ENCODE results near the gene HHIPL1.

HHIPL1 gene

GRCh38 chr14:99716091-99716849 is 71.3 kb downstream of the HHIPL1 start:
- DNase-seq (ENCODE audit: low read depth): no peak

GRCh38 chr14:99716850-99717681 is 72.1 kb downstream of the HHIPL1 start:
- no peak for DNase-seq (ENCODE audit: low read depth)

GRCh38 chr14:99717682-99718013 is 72.7 kb downstream of the HHIPL1 start:
- DNase-seq (ENCODE audit: low read depth): no peak

- DNase-seq (ENCODE audit: low read depth): no peak
Measured at GRCh38 chr14:99718031-99718810, 73.3 kb downstream of the HHIPL1 start.

- DNase-seq (ENCODE audit: low read depth): no peak
Measured at GRCh38 chr14:99718811-99719192, 73.9 kb downstream of the HHIPL1 start.

GRCh38 chr14:99720941-99721791 is 76.2 kb downstream of the HHIPL1 start:
- no peak for DNase-seq (ENCODE audit: low read depth)

- no peak for DNase-seq (ENCODE audit: low read depth)
Measured at GRCh38 chr14:99721792-99722516, 77.0 kb downstream of the HHIPL1 start.

GRCh38 chr14:99722741-99723140 is 77.8 kb downstream of the HHIPL1 start:
- DNase-seq (ENCODE audit: low read depth): no peak

GRCh38 chr14:99724196-99724891 is 79.4 kb downstream of the HHIPL1 start:
- DNase-seq (ENCODE audit: low read depth): no peak

- DNase-seq (ENCODE audit: low read depth): no peak
Measured at GRCh38 chr14:99724939-99725773, 80.2 kb downstream of the HHIPL1 start.

- no peak for DNase-seq (ENCODE audit: low read depth)
Measured at GRCh38 chr14:99725774-99726537, 81.0 kb downstream of the HHIPL1 start.

- no peak for DNase-seq (ENCODE audit: low read depth)
Measured at GRCh38 chr14:99726538-99727095, 81.7 kb downstream of the HHIPL1 start.

- no peak for DNase-seq (ENCODE audit: low read depth)
Measured at GRCh38 chr14:99727096-99727870, 82.4 kb downstream of the HHIPL1 start.

GRCh38 chr14:99728231-99728920 is 83.4 kb downstream of the HHIPL1 start:
- no peak for DNase-seq (ENCODE audit: low read depth)

GRCh38 chr14:99728981-99729451 is 84.1 kb downstream of the HHIPL1 start:
- DNase-seq (ENCODE audit: low read depth): no peak
